ENCODE results near the gene THEMIS.

DNA sequence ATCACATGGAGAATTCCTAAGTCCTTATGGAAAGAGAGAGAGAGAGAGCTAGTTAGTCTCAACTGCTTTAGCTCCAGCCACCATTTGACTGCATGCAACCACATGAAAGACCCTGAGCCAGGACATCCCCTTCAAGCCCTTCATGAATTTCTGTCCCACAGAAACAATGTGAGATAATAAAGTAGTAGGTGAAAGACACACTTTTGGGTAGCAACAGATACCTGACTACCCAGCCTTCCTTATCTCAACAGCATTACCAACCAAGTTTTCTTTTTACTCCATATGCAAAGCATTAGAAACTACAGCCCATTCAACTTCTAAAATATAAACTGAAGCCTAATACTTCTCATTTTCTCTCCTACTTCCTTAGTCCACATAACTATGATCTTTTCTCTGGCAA, 23.2 kb upstream of the THEMIS start:
- TF ChIP-seq POLR2A (IDR thresholded peaks at IDR 0.05) = no peak
- TF ChIP-seq CTCF (IDR thresholded peaks at IDR 0.05) = no peak
- no peak for TF ChIP-seq POLR2AphosphoS5 (IDR thresholded peaks at IDR 0.05)
